NCI-H187 treated with DMSO at 0.1 percent for 48 hours (cell line): ENCODE results near the gene GP1BA.
"Not testable (repeated sequence)": the region's sequence is repeated elsewhere in the genome, so short reads cannot be mapped to it uniquely, and the experiment has no call there.

Experiments
- DNase-seq: peaks from one replicate; lab custom pipeline; 2025; lab: John Stamatoyannopoulos, UW

GP1BA gene

GRCh38 chr17:4901648-4902344 is 30.3 kb upstream of the GP1BA start:
- no peak for DNase-seq

GRCh38 chr17:4902540-4902939 is 29.5 kb upstream of the GP1BA start:
- DNase-seq, result no peak

GRCh38 chr17:4903051-4903818 is 28.8 kb upstream of the GP1BA start, which contains the start of gene CHRNE:
Gene CHRNE, minus strand, starts transcription at chr17:4903098. Its CDS starts 35 bp downstream, at chr17:4903063.
- no peak for DNase-seq

GRCh38 chr17:4906642-4907041 is 25.4 kb upstream of the GP1BA start:
- DNase-seq, result not testable (repeated sequence)

- DNase-seq, result no peak
Observed at GRCh38 chr17:4908301-4908700, 23.8 kb upstream of the GP1BA start.

- DNase-seq, result no peak
Observed at GRCh38 chr17:4908711-4909496, 23.2 kb upstream of the GP1BA start.

- DNase-seq, result no peak
Observed at GRCh38 chr17:4913994-4914393, 18.1 kb upstream of the GP1BA start.

GRCh38 chr17:4914551-4914950 is 17.5 kb upstream of the GP1BA start:
- DNase-seq, result not testable (repeated sequence)

- DNase-seq, result no peak
Observed at GRCh38 chr17:4919511-4920047, 12.5 kb upstream of the GP1BA start.

GRCh38 chr17:4920351-4921048 is 11.6 kb upstream of the GP1BA start:
- no peak for DNase-seq

GRCh38 chr17:4921320-4921719 is 10.8 kb upstream of the GP1BA start:
- DNase-seq, result no peak

GRCh38 chr17:4926577-4927335 is 5.3 kb upstream of the GP1BA start:
- not testable (repeated sequence) for DNase-seq

- DNase-seq, result no peak
Observed at GRCh38 chr17:4928881-4929280, 3.2 kb upstream of the GP1BA start.

- DNase-seq, result no peak
Observed at GRCh38 chr17:4932756-4933155, 679 bp downstream of the GP1BA start.

GRCh38 chr17:4933646-4934045 is 1.6 kb downstream of the GP1BA start:
- DNase-seq, result no peak

GRCh38 chr17:4934173-4934979 is 2.3 kb downstream of the GP1BA start:
- no peak for DNase-seq

- no peak for DNase-seq
Observed at GRCh38 chr17:4935650-4936049, 3.6 kb downstream of the GP1BA start.

GRCh38 chr17:4936436-4936835 is 4.4 kb downstream of the GP1BA start:
- no peak for DNase-seq

- DNase-seq, result no peak
Observed at GRCh38 chr17:4937553-4937952, 5.5 kb downstream of the GP1BA start.

GRCh38 chr17:4938069-4938491 is 6.0 kb downstream of the GP1BA start:
- DNase-seq, result no peak
